ENCODE data around the gene PTGS2. TPM values are rescaled to one million over a fixed set of nuclear protein-coding genes. Genes with fewer than 3 reads are reported as not detected.

PTGS2 gene
- total and polyA plus RNA-seq, 9 of the 15 experiments (the other 6 are each of a cell fraction or from before 2014, with no cell fraction given) = 0.01 TPM; not detected in 8

GRCh38 chr1:186689376-186689775, 9.2 kb upstream of the PTGS2 start:
- no peak for ATAC-seq
- Histone ChIP-seq H3K79me2 (ENCODE audit: control insufficient read depth, insufficient read depth, low read length) (no peaks in the 10 kb centered on the region), H3K9ac (ENCODE audit: insufficient read depth in 1 of 2, low read depth in 2 of 2, low read length in 2 of 2) (no peak overlapping the region), H3K36me3 (ENCODE audit: control insufficient read depth, insufficient read depth, low read length) (no peaks in the 10 kb centered on the region), H3K9me3 (replicated peaks; ENCODE audit: control insufficient read depth, insufficient read depth, low read depth, low read length) (no peaks in the 10 kb centered on the region), H3K9me1 (ENCODE audit: control insufficient read depth, insufficient read depth, low read length) (no peaks in the 10 kb centered on the region), H3K4me3 (no peak overlapping the region), H3K4me1 (replicated peaks in 1 of 2; ENCODE audit: control insufficient read depth in 2 of 2, insufficient read depth in 2 of 2, low read length in 2 of 2) (no peaks in the 10 kb centered on the region), H4K20me1 (replicated peaks; ENCODE audit: control insufficient read depth, insufficient read depth, low read length) (no peaks in the 10 kb centered on the region), H2AFZ (ENCODE audit: low read depth, low read length) (no peak overlapping the region), H3K4me2 (ENCODE audit: insufficient read depth, low read length) (no peak overlapping the region), H3K27me3 (ENCODE audit: control insufficient read depth in 2 of 2, insufficient read depth in 2 of 2, low read length in 2 of 2) (no peaks in the 10 kb centered on the region), H3K27ac (ENCODE audit: extremely low read depth, low read depth, low read length) (no peak overlapping the region)
- CTCF ChIA-PET (ENCODE audit: low intra/inter-chr PET ratio) = no interaction called here
- in situ Hi-C loops (cut with MboI) = no loop called here
- POLR2A ChIA-PET = interaction anchor here (1.4 kb wide), 1 partner anchor 9 kb away, joined by 4 read pairs; the partner anchor contains the start of gene PTGS2
- BruUV-seq (replicated peaks) = no TSS peak
- FAIRE-seq = no peak
- WGBS (ENCODE audit: insufficient coverage, low coverage, missing lambda C conversion rate) = 0% methylated on average over 1 of the region's 1 CpG
- intact Hi-C loops (cut with micrococcal nuclease) = no loop called here
- TF ChIP-seq ZNF561 (CRISPR knock-in tag; conservative IDR thresholded peaks at IDR 0.05) (no peak), ZNF121 (CRISPR knock-in tag; conservative IDR thresholded peaks at IDR 0.05) (no peak), ZBTB43 (CRISPR knock-in tag; IDR thresholded peaks at IDR 0.05) (no peak), HMGN3 (IDR thresholded peaks at IDR 0.05; ENCODE audit: borderline replicate concordance, extremely low read depth, insufficient read length, low read depth, low read length) (no peak), RFX7 (CRISPR knock-in tag; IDR thresholded peaks at IDR 0.05) (no peak)
- no peak for DNase-seq (ENCODE audit: extremely low read depth in 1 of 4, low spot score in 3 of 4)
